ENCODE measurements around the gene CEACAM1.
"Not testable (repeated sequence)": the region's sequence is repeated elsewhere in the genome, so short reads cannot be mapped to it uniquely, and the experiment has no call there.

CEACAM1 gene

DNA sequence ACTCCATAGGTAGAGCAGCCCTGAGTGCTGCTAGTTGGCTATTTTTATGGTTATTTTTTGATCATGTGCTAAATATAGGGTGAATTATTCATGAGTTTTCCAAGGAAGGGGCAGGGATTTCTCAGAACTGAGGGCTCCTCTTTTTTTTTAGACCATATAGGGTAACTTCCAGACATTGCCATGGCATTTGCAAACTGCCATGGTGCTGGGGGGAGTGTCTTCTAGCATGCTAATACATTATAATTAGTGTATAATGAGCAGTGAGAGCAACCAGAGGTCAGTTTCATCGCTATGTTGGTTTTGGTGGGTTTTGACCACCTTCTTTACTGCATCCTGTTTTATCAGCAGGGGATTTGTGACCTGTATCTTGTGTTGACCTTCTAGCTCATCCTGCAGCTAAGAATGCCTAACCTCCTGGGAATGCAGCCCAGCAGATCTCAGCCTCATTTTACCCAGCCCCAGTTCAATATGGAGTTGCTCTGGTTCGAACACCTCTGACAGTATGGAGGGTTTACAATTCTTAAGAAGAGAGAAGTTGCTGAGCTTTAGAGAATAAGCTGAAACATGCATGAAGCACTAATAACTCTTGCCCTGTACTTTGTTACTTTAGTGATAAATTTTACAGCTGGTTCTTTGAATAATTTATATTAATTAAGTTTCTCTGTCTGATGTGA lies 31.7 kb downstream of the CEACAM1 start:
- no peak overlapping the region for H3K4me3 ChIP-seq (ENCODE audit: insufficient read depth, low read depth, low read length)
- H3K36me3 ChIP-seq (ENCODE audit: control insufficient read depth, insufficient read depth, low read length) = no peaks in the 10 kb centered on the region
- H3K27me3 ChIP-seq (ENCODE audit: control insufficient read depth, insufficient read depth, low read length, poor library complexity, severe bottlenecking) = no peaks in the 10 kb centered on the region
- WGBS, 2 experiments = 100% methylated on average over 2 of the region's 2 CpGs
- H3K9me3 ChIP-seq (ENCODE audit: control insufficient read depth, low read length) = no peaks in the 10 kb centered on the region
- H3K27ac ChIP-seq (ENCODE audit: insufficient read depth, low read depth, low read length, poor library complexity, severe bottlenecking) = no peak overlapping the region
- H3K4me1 ChIP-seq (ENCODE audit: control insufficient read depth, insufficient read depth, low read length) = no peaks in the 10 kb centered on the region

GRCh38 chr19:42495663-42496062 lies 32.6 kb downstream of the CEACAM1 start:
- Histone ChIP-seq H3K4me1 (ENCODE audit: control insufficient read depth, insufficient read depth, low read length) (no peaks in the 10 kb centered on the region), H3K36me3 (ENCODE audit: control insufficient read depth, insufficient read depth, low read length) (no peaks in the 10 kb centered on the region), H3K9me3 (ENCODE audit: control insufficient read depth, low read length) (no peaks in the 10 kb centered on the region), H3K27ac (ENCODE audit: insufficient read depth, low read depth, low read length, poor library complexity, severe bottlenecking) (no peak overlapping the region), H3K4me3 (ENCODE audit: insufficient read depth, low read depth, low read length) (no peak overlapping the region), H3K27me3 (ENCODE audit: control insufficient read depth, insufficient read depth, low read length, poor library complexity, severe bottlenecking) (no peaks in the 10 kb centered on the region)
- 85 to 88% methylated on average over 3 of the region's 3 CpGs for WGBS, 2 experiments

DNA sequence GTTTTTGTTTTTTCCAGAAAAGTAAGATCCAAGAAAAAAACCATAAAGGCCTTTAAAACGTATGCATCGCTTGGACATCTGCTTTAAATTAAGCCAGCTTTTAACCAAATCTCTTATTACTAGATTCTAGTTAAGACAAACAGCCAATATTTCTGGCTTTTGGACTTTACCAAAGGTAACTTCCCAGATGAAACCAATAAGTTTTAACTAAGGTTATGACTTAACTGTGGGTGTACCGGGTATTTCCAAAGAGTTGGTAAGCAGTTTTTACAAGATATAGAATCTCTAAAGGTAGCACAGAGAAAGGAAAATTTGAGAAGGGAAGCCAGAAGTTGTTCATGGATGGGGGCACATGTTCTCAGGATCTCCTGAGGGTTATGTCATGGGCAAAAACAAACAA lies 34.0 kb downstream of the CEACAM1 start:
- Histone ChIP-seq H3K4me3 (ENCODE audit: insufficient read depth, low read depth, low read length) (no peak overlapping the region), H3K9me3 (ENCODE audit: control insufficient read depth, low read length) (no peaks in the 10 kb centered on the region), H3K4me1 (ENCODE audit: control insufficient read depth, insufficient read depth, low read length) (no peaks in the 10 kb centered on the region), H3K36me3 (ENCODE audit: control insufficient read depth, insufficient read depth, low read length) (no peaks in the 10 kb centered on the region), H3K27me3 (ENCODE audit: control insufficient read depth, insufficient read depth, low read length, poor library complexity, severe bottlenecking) (no peaks in the 10 kb centered on the region), H3K27ac (ENCODE audit: insufficient read depth, low read depth, low read length, poor library complexity, severe bottlenecking) (no peak overlapping the region)
- WGBS, 2 experiments = 93 to 96% methylated on average over 3 of the region's 3 CpGs

- Histone ChIP-seq H3K27me3 (ENCODE audit: control insufficient read depth, insufficient read depth, low read length, poor library complexity, severe bottlenecking) (no peaks in the 10 kb centered on the region), H3K27ac (ENCODE audit: insufficient read depth, low read depth, low read length, poor library complexity, severe bottlenecking) (no peak overlapping the region), H3K36me3 (ENCODE audit: control insufficient read depth, insufficient read depth, low read length) (no peaks in the 10 kb centered on the region), H3K4me1 (ENCODE audit: control insufficient read depth, insufficient read depth, low read length) (no peaks in the 10 kb centered on the region), H3K9me3 (ENCODE audit: control insufficient read depth, low read length) (no peaks in the 10 kb centered on the region), H3K4me3 (ENCODE audit: insufficient read depth, low read depth, low read length) (no peak overlapping the region)
- 81 to 83% methylated on average over 5 to 6 of the region's 6 CpGs for WGBS, 2 experiments
These were observed 39.3 kb downstream of the CEACAM1 start for GRCh38 chr19:42488783-42489521.

GRCh38 chr19:42487798-42488178 lies 40.5 kb downstream of the CEACAM1 start:
- no peaks in the 10 kb centered on the region for H3K4me1 ChIP-seq (ENCODE audit: control insufficient read depth, insufficient read depth, low read length)
- no peaks in the 10 kb centered on the region for H3K36me3 ChIP-seq (ENCODE audit: control insufficient read depth, insufficient read depth, low read length)
- H3K27me3 ChIP-seq (ENCODE audit: control insufficient read depth, insufficient read depth, low read length, poor library complexity, severe bottlenecking) = no peaks in the 10 kb centered on the region
- no peaks in the 10 kb centered on the region for H3K9me3 ChIP-seq (ENCODE audit: control insufficient read depth, low read length)
- WGBS, 2 experiments = 95 to 96% methylated on average over 3 of the region's 3 CpGs
- no peak overlapping the region for H3K27ac ChIP-seq (ENCODE audit: insufficient read depth, low read depth, low read length, poor library complexity, severe bottlenecking)
- no peak overlapping the region for H3K4me3 ChIP-seq (ENCODE audit: insufficient read depth, low read depth, low read length)

DNA sequence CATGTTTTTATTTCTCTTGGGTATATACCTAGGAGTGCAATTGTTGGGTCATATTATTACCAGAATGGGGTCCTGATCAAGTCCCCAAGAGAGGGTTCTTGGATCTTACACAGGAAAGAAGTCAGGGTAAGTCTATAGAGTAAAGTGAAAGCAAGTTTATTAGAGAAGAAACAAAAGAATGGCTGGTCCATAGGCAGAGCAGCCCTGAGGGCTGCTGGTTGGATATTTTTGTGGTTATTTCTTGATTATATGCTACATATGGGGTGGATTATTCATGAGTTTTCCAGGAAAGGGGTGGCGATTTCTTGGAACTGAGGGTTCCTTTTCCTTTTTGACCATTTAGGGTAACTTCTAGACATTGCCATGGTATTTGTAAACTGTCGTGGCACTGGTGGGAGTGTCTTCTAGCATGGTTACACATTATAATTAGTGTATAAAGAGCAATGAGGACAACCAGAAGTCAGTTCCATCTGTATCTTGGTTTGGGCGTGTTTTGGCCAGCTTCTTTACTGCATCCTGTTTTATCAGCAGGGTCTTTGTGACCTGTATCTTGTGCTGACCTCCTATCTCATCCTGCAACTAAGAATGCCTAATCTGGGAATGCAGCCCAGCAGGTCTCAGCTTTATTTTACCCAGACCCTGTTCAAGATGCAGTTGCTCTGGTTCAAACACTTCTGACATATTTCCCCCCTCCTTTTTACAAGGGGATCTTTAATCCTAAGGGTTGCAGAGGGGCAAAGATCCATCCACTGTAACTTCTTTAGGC lies 41.1 kb downstream of the CEACAM1 start:
- WGBS, 2 experiments = 90 to 98% methylated on average over 3 of the region's 3 CpGs
- Histone ChIP-seq H3K4me3 (ENCODE audit: insufficient read depth, low read depth, low read length) (no peak overlapping the region), H3K9me3 (ENCODE audit: control insufficient read depth, low read length) (no peaks in the 10 kb centered on the region), H3K36me3 (ENCODE audit: control insufficient read depth, insufficient read depth, low read length) (no peaks in the 10 kb centered on the region), H3K27ac (ENCODE audit: insufficient read depth, low read depth, low read length, poor library complexity, severe bottlenecking) (no peak overlapping the region), H3K27me3 (ENCODE audit: control insufficient read depth, insufficient read depth, low read length, poor library complexity, severe bottlenecking) (no peaks in the 10 kb centered on the region), H3K4me1 (ENCODE audit: control insufficient read depth, insufficient read depth, low read length) (no peaks in the 10 kb centered on the region)

DNA sequence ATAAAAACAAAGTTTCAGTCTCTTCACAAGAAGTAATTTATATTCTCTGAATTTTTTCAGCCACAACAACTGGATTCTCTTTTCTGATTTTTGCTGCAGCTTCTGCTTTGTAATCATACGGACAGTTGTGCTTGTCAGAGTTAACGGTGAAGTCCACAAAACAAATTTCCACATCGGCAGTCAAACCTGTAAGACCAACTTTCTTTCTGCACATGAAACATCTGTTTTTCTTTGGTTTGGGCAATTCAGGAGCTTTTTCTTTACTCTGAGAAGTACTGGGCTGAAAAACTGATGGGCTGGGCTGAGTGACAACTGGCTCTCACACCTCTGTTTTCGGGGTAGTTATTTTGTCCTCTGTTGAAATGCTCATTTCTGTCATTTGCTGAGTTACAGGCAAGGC lies 43.2 kb downstream of the CEACAM1 start:
- not testable (repeated sequence) for H3K4me3 ChIP-seq (ENCODE audit: insufficient read depth, low read depth, low read length); H3K27me3 ChIP-seq (ENCODE audit: control insufficient read depth, insufficient read depth, low read length, poor library complexity, severe bottlenecking); H3K4me1 ChIP-seq (ENCODE audit: control insufficient read depth, insufficient read depth, low read length); H3K36me3 ChIP-seq (ENCODE audit: control insufficient read depth, insufficient read depth, low read length); H3K27ac ChIP-seq (ENCODE audit: insufficient read depth, low read depth, low read length, poor library complexity, severe bottlenecking); H3K9me3 ChIP-seq (ENCODE audit: control insufficient read depth, low read length)
- WGBS, 2 experiments = 95 to 97% methylated on average over 4 of the region's 4 CpGs

GRCh38 chr19:42480335-42481095 lies 47.8 kb downstream of the CEACAM1 start:
- Histone ChIP-seq H3K4me3 (ENCODE audit: insufficient read depth, low read depth, low read length) (no peak overlapping the region), H3K27ac (ENCODE audit: insufficient read depth, low read depth, low read length, poor library complexity, severe bottlenecking) (no peak overlapping the region), H3K4me1 (ENCODE audit: control insufficient read depth, insufficient read depth, low read length) (no peaks in the 10 kb centered on the region), H3K36me3 (ENCODE audit: control insufficient read depth, insufficient read depth, low read length) (no peaks in the 10 kb centered on the region), H3K9me3 (ENCODE audit: control insufficient read depth, low read length) (no peaks in the 10 kb centered on the region), H3K27me3 (ENCODE audit: control insufficient read depth, insufficient read depth, low read length, poor library complexity, severe bottlenecking) (no peaks in the 10 kb centered on the region)
- WGBS, 2 experiments = 82 to 86% methylated on average over 6 of the region's 7 CpGs

DNA sequence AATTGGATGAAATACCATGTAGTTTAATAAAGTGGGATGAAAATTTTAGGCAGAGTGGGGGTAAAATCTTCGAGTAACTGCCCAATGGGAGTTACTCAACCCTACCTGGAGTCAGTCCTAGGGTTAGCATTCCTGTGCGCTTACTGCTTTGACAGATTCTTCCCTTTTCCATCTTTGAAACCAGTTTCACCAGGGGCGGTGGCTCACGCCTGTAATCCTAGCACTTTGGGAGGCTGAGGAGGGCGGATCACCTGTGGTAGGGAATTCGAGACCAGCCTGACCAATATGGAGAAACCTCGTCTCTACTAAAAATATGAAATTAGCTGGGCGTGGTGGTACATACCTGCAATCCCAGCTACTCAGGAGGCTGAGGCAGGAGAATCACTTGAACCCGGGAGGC lies 48.5 kb downstream of the CEACAM1 start:
- Histone ChIP-seq H3K4me3 (ENCODE audit: insufficient read depth, low read depth, low read length) (no peak overlapping the region), H3K36me3 (ENCODE audit: control insufficient read depth, insufficient read depth, low read length) (no peaks in the 10 kb centered on the region), H3K9me3 (ENCODE audit: control insufficient read depth, low read length) (no peaks in the 10 kb centered on the region), H3K4me1 (ENCODE audit: control insufficient read depth, insufficient read depth, low read length) (no peaks in the 10 kb centered on the region), H3K27ac (ENCODE audit: insufficient read depth, low read depth, low read length, poor library complexity, severe bottlenecking) (no peak overlapping the region), H3K27me3 (ENCODE audit: control insufficient read depth, insufficient read depth, low read length, poor library complexity, severe bottlenecking) (no peaks in the 10 kb centered on the region)
- WGBS, 2 experiments = 92 to 93% methylated on average over 9 of the region's 9 CpGs

Data from ectodermal cell (in vitro differentiated cells).